H1 (cell line): Measurements from ENCODE around the gene CFAP298. TPM values are rescaled to one million over a fixed set of nuclear protein-coding genes. Genes with fewer than 3 reads are reported as not detected.

Experiments
- CTCF ChIA-PET: fragments of 300-600 bp; sonication (Branson Sonifier 250); formaldehyde crosslinking; loops from one replicate; lab custom pipeline; 2021; ENCODE audit not compliant: partially characterized antibody; lab: Charles Lee
- POLR2A ChIA-PET: fragments of 300-600 bp; sonication (Branson Sonifier 250); formaldehyde crosslinking; loops from one replicate; lab custom pipeline; 2021; ENCODE audit warnings: inconsistent platforms; ENCODE audit not compliant: partially characterized antibody; lab: Charles Lee
- DNase-seq, 2 experiments: peaks; one replicate each; pipeline versions ENCODE4 v3.0.0 to v3.0.0-alpha.2; 2010 to 2022; ENCODE audit warnings: low spot score in 2 of 2, low read depth in 1 of 2, mixed read lengths in 1 of 2
- FAIRE-seq: peaks from 2 replicates; lab custom pipeline; 2011; peaks lifted over from hg19 to GRCh38; lab: Jason Lieb, UNC
- H2AFZ ChIP-seq: 2 replicates; pipeline ENCODE4 v1.8.1; 2012; ENCODE audit warnings: low read length, inconsistent platforms
- H2AK5ac ChIP-seq: 2 replicates; pipeline ENCODE4 v1.6.1; 2013; ENCODE audit warnings: low read depth, low read length
- H2BK120ac ChIP-seq: replicated peaks from 2 replicates; pipeline ENCODE3; 2013; ENCODE audit warnings: low read depth, low read length, inconsistent platforms
- H2BK12ac ChIP-seq: 2 replicates; pipeline ENCODE4 v1.6.1; 2013; ENCODE audit warnings: low read depth, low read length
- H2BK15ac ChIP-seq: 2 replicates; pipeline ENCODE4 v1.6.1; 2013; ENCODE audit warnings: low read length
- H2BK20ac ChIP-seq: 2 replicates; pipeline ENCODE4 v1.6.1; 2013; ENCODE audit warnings: low read length
- H2BK5ac ChIP-seq: 2 replicates; pipeline ENCODE4 v1.6.1; 2013; ENCODE audit warnings: low read depth, low read length
- H3K14ac ChIP-seq: 2 replicates; pipeline ENCODE4 v1.6.1; 2013; ENCODE audit warnings: inconsistent platforms; ENCODE audit not compliant: insufficient read length
- H3K18ac ChIP-seq: 2 replicates; pipeline ENCODE4 v1.6.1; 2013; ENCODE audit warnings: low read length; ENCODE audit errors: extremely low read depth
- H3K23ac ChIP-seq: 2 replicates; pipeline ENCODE4 v1.6.1; 2013; ENCODE audit warnings: inconsistent platforms; ENCODE audit not compliant: insufficient read length
- H3K23me2 ChIP-seq: 2 replicates; pipeline ENCODE4 v1.6.1; 2013; ENCODE audit warnings: low read depth, low read length
- H3K27ac ChIP-seq: 2 replicates; pipeline ENCODE4 v1.6.1; 2011; ENCODE audit warnings: low read depth, low read length, inconsistent platforms
- H3K27me3 ChIP-seq, 4 experiments: replicated peaks in 1 of 4; 1 replicate in 1 of 4; 2 replicates in 3 of 4; pipeline versions ENCODE4 v1.6.1 to v1.8.1; 2011 to 2013; ENCODE audit warnings: low read length in 3 of 4, mild to moderate bottlenecking in 3 of 4, inconsistent platforms in 2 of 4, mixed read lengths in 2 of 4, moderate library complexity in 1 of 4; ENCODE audit not compliant: control insufficient read depth in 3 of 4, insufficient read depth in 3 of 4; ENCODE audit errors: extremely low read depth in 1 of 4
- H3K36me3 ChIP-seq, 4 experiments: 2 replicates each; pipeline versions ENCODE4 v1.6.1 to v1.8.1; 2011 to 2013; ENCODE audit warnings: mild to moderate bottlenecking in 4 of 4, low read length in 3 of 4, moderate library complexity in 2 of 4, control low read depth in 1 of 4, inconsistent platforms in 1 of 4; ENCODE audit not compliant: insufficient read depth in 4 of 4, control insufficient read depth in 2 of 4
- H3K4ac ChIP-seq: replicated peaks from 2 replicates; pipeline ENCODE3; 2013; ENCODE audit warnings: low read length, low read depth, mixed read lengths, inconsistent platforms; ENCODE audit not compliant: insufficient read length
- H3K4me1 ChIP-seq, 4 experiments: replicated peaks in 1 of 4; 1 replicate in 1 of 4; 2 replicates in 3 of 4; pipeline versions ENCODE4 v1.6.1 to v1.8.1; 2011 to 2013; ENCODE audit warnings: low read length in 3 of 4, inconsistent platforms in 2 of 4, mixed read lengths in 1 of 4; ENCODE audit not compliant: insufficient read depth in 4 of 4, control insufficient read depth in 3 of 4
- H3K4me2 ChIP-seq, 2 experiments: 2 replicates each; pipeline versions ENCODE4 v1.6.1 to v1.8.1; 2011 to 2013; ENCODE audit warnings: low read depth in 2 of 2, low read length in 2 of 2, control low read depth in 1 of 2, inconsistent platforms in 1 of 2, mild to moderate bottlenecking in 1 of 2; ENCODE audit not compliant: insufficient read depth in 1 of 2
- H3K4me3 ChIP-seq, 4 experiments: fragments of 200-600, 300-600 bp in 1 of 4; sonication (generic), shearing (Covaris generic), sonication (Bioruptor Twin) in 1 of 4; 2 replicates each; pipeline versions ENCODE4 v1.5.1 to v1.8.1; 2011 to 2016; ENCODE audit warnings: low read length in 4 of 4, low read depth in 3 of 4, control low read depth in 2 of 4, inconsistent platforms in 2 of 4, mild to moderate bottlenecking in 2 of 4, mixed read lengths in 1 of 4, moderate library complexity in 1 of 4; ENCODE audit not compliant: insufficient read depth in 2 of 4; ENCODE audit errors: extremely low read depth in 1 of 4
- H3K56ac ChIP-seq: replicated peaks from 2 replicates; pipeline ENCODE3; 2013; ENCODE audit warnings: low read depth, mild to moderate bottlenecking, mixed read lengths, low read length, inconsistent platforms; ENCODE audit not compliant: insufficient read length
- H3K79me1 ChIP-seq: 2 replicates; pipeline ENCODE4 v1.6.1; 2013; ENCODE audit warnings: low read depth, low read length, control low read depth
- H3K79me2 ChIP-seq, 2 experiments: 2 replicates each; pipeline versions ENCODE4 v1.6.1 to v1.8.1; 2012 to 2013; ENCODE audit warnings: low read length in 2 of 2, mild to moderate bottlenecking in 2 of 2, inconsistent platforms in 1 of 2; ENCODE audit not compliant: insufficient read depth in 2 of 2, control insufficient read depth in 1 of 2
- H3K9ac ChIP-seq, 4 experiments: replicated peaks in 1 of 4; 1 replicate in 1 of 4; 2 replicates in 3 of 4; pipeline versions ENCODE4 v1.6.1 to v1.8.1; 2011 to 2013; ENCODE audit warnings: low read depth in 3 of 4, low read length in 3 of 4, control low read depth in 2 of 4, mild to moderate bottlenecking in 2 of 4, moderate library complexity in 2 of 4, inconsistent platforms in 1 of 4; ENCODE audit errors: extremely low read depth in 1 of 4
- H3K9me3 ChIP-seq, 2 experiments: 2 replicates each; pipeline versions ENCODE4 v1.6.1 to v1.8.1; 2012 to 2013; ENCODE audit warnings: mild to moderate bottlenecking in 2 of 2, moderate library complexity in 2 of 2, control low read depth in 1 of 2, inconsistent platforms in 1 of 2, low read depth in 1 of 2, low read length in 1 of 2, mixed read lengths in 1 of 2; ENCODE audit not compliant: insufficient read depth in 2 of 2
- H4K20me1 ChIP-seq, 2 experiments: replicated peaks in 1 of 2; 2 replicates each; pipeline versions ENCODE3 to v1.8.1; 2011 to 2013; ENCODE audit warnings: inconsistent platforms in 2 of 2, low read length in 2 of 2, mild to moderate bottlenecking in 1 of 2; ENCODE audit not compliant: insufficient read depth in 2 of 2, control insufficient read depth in 1 of 2
- H4K5ac ChIP-seq: 2 replicates; pipeline ENCODE4 v1.6.1; 2013; ENCODE audit warnings: low read length, low read depth, mixed read lengths, inconsistent platforms; ENCODE audit not compliant: insufficient read length
- H4K8ac ChIP-seq: 2 replicates; pipeline ENCODE4 v1.8.0; 2013; ENCODE audit warnings: mild to moderate bottlenecking, moderate library complexity, low read length, inconsistent platforms; ENCODE audit not compliant: insufficient read depth; ENCODE audit errors: extremely low read depth
- H4K91ac ChIP-seq: replicated peaks from 2 replicates; pipeline ENCODE3; 2013; ENCODE audit warnings: low read length, mixed read lengths, inconsistent platforms; ENCODE audit not compliant: insufficient read length
- FOSL1 ChIP-seq: IDR thresholded peaks from 2 replicates; pipeline ENCODE4 v1.6.1; 2011; ENCODE audit warnings: mild to moderate bottlenecking, low read depth, low read length, moderate library complexity; ENCODE audit not compliant: insufficient read depth
- KDM4A ChIP-seq: IDR thresholded peaks from one replicate; pipeline ENCODE4 v1.7.1; 2012; ENCODE audit warnings: low read depth, mild to moderate bottlenecking, moderate library complexity, low read length, inconsistent platforms; ENCODE audit not compliant: severe bottlenecking
- MAFK ChIP-seq: IDR thresholded peaks from 2 replicates; pipeline ENCODE4 v1.6.1; 2012; ENCODE audit warnings: low read depth, mild to moderate bottlenecking, improper control_type of control experiment, low read length
- POU5F1 ChIP-seq: IDR thresholded peaks from 2 replicates; pipeline ENCODE4 v1.6.1; 2011; ENCODE audit warnings: low read depth, mild to moderate bottlenecking, low read length, moderate library complexity
- RAD21 ChIP-seq, 2 experiments: IDR thresholded peaks in 1 of 2; conservative IDR thresholded peaks in 1 of 2; 2 replicates each; pipeline ENCODE4 v1.6.1; 2011; ENCODE audit warnings: low read depth in 2 of 2, low read length in 2 of 2, improper control_type of control experiment in 1 of 2, inconsistent platforms in 1 of 2, mild to moderate bottlenecking in 1 of 2, moderate library complexity in 1 of 2
- RFX5 ChIP-seq: IDR thresholded peaks from 2 replicates; pipeline ENCODE4 v1.6.1; 2011; ENCODE audit warnings: low read depth, low read length, improper control_type of control experiment, borderline replicate concordance
- RXRA ChIP-seq: IDR thresholded peaks from 2 replicates; pipeline ENCODE4 v1.6.1; 2011; ENCODE audit warnings: low read depth, mild to moderate bottlenecking, low read length, moderate library complexity; ENCODE audit not compliant: insufficient read depth
- SP4 ChIP-seq: IDR thresholded peaks from 2 replicates; pipeline ENCODE4 v1.6.1; 2012; ENCODE audit warnings: low read length, inconsistent platforms
- TAF1 ChIP-seq: IDR thresholded peaks from 2 replicates; pipeline ENCODE4 v1.6.1; 2011; ENCODE audit warnings: mild to moderate bottlenecking, low read depth, low read length
- TAF7 ChIP-seq: optimal IDR thresholded peaks from 2 replicates; pipeline ENCODE3; 2011; ENCODE audit warnings: low read depth, mild to moderate bottlenecking, inconsistent platforms, low read length, moderate library complexity, borderline replicate concordance
- TCF12 ChIP-seq: IDR thresholded peaks from 2 replicates; pipeline ENCODE4 v1.6.1; 2011; ENCODE audit warnings: low read depth, mild to moderate bottlenecking, low read length
- TEAD4 ChIP-seq: IDR thresholded peaks from 2 replicates; pipeline ENCODE4 v1.6.1; 2012; ENCODE audit warnings: low read depth, low read length, inconsistent platforms, mixed read lengths
- ZNF274 ChIP-seq: IDR thresholded peaks from 2 replicates; pipeline ENCODE4 v1.7.0; 2012; ENCODE audit warnings: low read length, borderline replicate concordance; ENCODE audit errors: extremely low read depth
- WGBS, 2 experiments: shearing (Covaris generic) in 1 of 2; methylation state at CpG; one replicate each; pipeline versions ENCODE4 v1.1.6 to v1.1.7; 2013 to 2015; ENCODE audit warnings: low lambda C conversion rate in 2 of 2, mixed read lengths in 2 of 2, inconsistent platforms in 1 of 2, low coverage in 1 of 2, missing lambda C conversion rate in 1 of 2; ENCODE audit not compliant: insufficient replicate concordance in 2 of 2, insufficient coverage in 1 of 2, insufficient read length in 1 of 2; ENCODE audit errors: extremely low coverage in 1 of 2, missing lambda C conversion rate in 1 of 2; 5-methylcytosine and 5-hydroxymethylcytosine counted together
- polyA plus RNA-seq, 7 experiments: library from polyadenylated mRNA; depleted of rRNA in 3 of 7; stranded (reverse) in 5 of 7; unstranded in 2 of 7; fragments of >200 nt in 5 of 7; fragments of 200-250 nt in 2 of 7; gene quantifications; 1 replicate in 5 of 7; 2 replicates in 1 of 7; 4 replicates in 1 of 7; pipeline versions ENCODE4 v1.2.1 to v1.2.3, GENCODE V29; 2011 to 2013; ENCODE audit warnings: missing spikeins in 2 of 7, mixed read lengths in 2 of 7
- total RNA-seq: library from RNA; stranded (reverse); fragmentation: NEBNext Ultra II Directional; extraction: Animal tissue kit (Norgen Biotek cat#: 25700); gene quantifications from 2 replicates; pipeline ENCODE4 v1.2.1, GENCODE V29; 2021

CFAP298 gene
- total and polyA plus RNA-seq, 2 of the 8 experiments (the other 6 are each of a cell fraction or from before 2014, with no cell fraction given) = 43.0 to 68.1 TPM

GRCh38 chr21:32605469-32605868 lies 6.7 kb downstream of the CFAP298 start:
- POLR2A ChIA-PET = interaction anchor here (0.6 to 1.5 kb wide), 6 partner anchors 10 to 349 kb away, joined by 3 read pairs; no protein-coding TSS in a partner anchor
- Histone ChIP-seq H2BK12ac (peak overlapping the region; percentile 18; the same call in 1 of the 2 replicates), H4K8ac (no peak overlapping the region), H3K9ac (no peak overlapping the region), H2BK5ac (peak overlapping the region; percentile 76; the same call in 1 of the 2 replicates), H3K27ac (peak overlapping the region; percentile 78; the same call in 1 of the 2 replicates), H3K4me3 (peak overlapping the region in 1 of 4 experiments; percentile 3; a peak in 1 of 8 replicates), H3K27me3 (no peaks in the 10 kb centered on the region), H3K18ac (peak overlapping the region; percentile 49; the same call in 1 of the 2 replicates), H3K23ac (no peak overlapping the region), H2AK5ac (peak overlapping the region; percentile 85; the same call in 1 of the 2 replicates), H3K23me2 (0 out of 2 replicates have a peak, but pooled peaks cover 3% of the 10 kb centered on the region), H3K4ac (peak overlapping the region; percentile 4), H3K14ac (no peak overlapping the region), H3K4me1 (peaks cover 27 to 43% (median 32%) of the 10 kb centered on the region in 4 experiments), H2AFZ (no peak overlapping the region), H3K79me2 (peaks cover 0 to 17% of the 10 kb centered on the region in 2 experiments; a peak in 2 of 4 replicates), H2BK20ac (peak overlapping the region; percentile 75; the same call in 1 of the 2 replicates), H3K4me2 (peak overlapping the region; percentile 53 to 73), H2BK15ac (no peak overlapping the region; the same call in 1 of the 2 replicates), H3K36me3 (peaks cover 7 to 74% (median 21%) of the 10 kb centered on the region in 4 experiments), H3K56ac (no peak overlapping the region), H4K5ac (peak overlapping the region; percentile 40), H2BK120ac (peak overlapping the region; percentile 75), H4K91ac (peak overlapping the region; percentile 82), H3K79me1 (no peaks in the 10 kb centered on the region; the same call in 1 of the 2 replicates), H4K20me1 (peaks cover 0 to 2% of the 10 kb centered on the region in 2 experiments), H3K9me3 (no peaks in the 10 kb centered on the region)
- peak; percentile 32 for FAIRE-seq
- no peak for DNase-seq
- WGBS, 2 experiments = 80% methylated on average over 8 of the region's 8 CpGs; no CpG with 5 or more reads in 1 of the 2 experiments
- CTCF ChIA-PET = interaction anchor here (0.5 to 5.2 kb wide), 7 partner anchors 26 to 221 kb away, joined by 3 to 23 read pairs (median 4); no protein-coding TSS in a partner anchor
- no peak for TF ChIP-seq SP4
- TF ChIP-seq TCF12 = no peak
- no peak for TF ChIP-seq MAFK
- TF ChIP-seq RFX5 = no peak
- TF ChIP-seq KDM4A = no peak
- TF ChIP-seq TAF1 = no peak
- TF ChIP-seq TEAD4 = no peak
- TF ChIP-seq RAD21 (IDR thresholded peaks at IDR 0.05 in 1 of 2, conservative IDR thresholded peaks at IDR 0.05 in 1 of 2; ENCODE audit: low read depth in 2 of 2, low read length in 2 of 2) = no peak
- no peak for TF ChIP-seq FOSL1
- no peak for TF ChIP-seq POU5F1
- TF ChIP-seq ZNF274 = no peak
- TF ChIP-seq RXRA = no peak
- TF ChIP-seq TAF7 = no peak
